H1 (cell line): ENCODE measurements around the gene GDPGP1. TPM values are rescaled to one million over a fixed set of nuclear protein-coding genes. Genes with fewer than 3 reads are reported as not detected.
A peak's percentile ranks its signal among the peaks of the same experiment; 100 is the strongest.

ENCODE experiments used
- CTCF ChIA-PET: fragments of 300-600 bp; sonication (Branson Sonifier 250); formaldehyde crosslinking; loops from one replicate; lab custom pipeline; 2021; ENCODE audit not compliant: partially characterized antibody; lab: Charles Lee
- POLR2A ChIA-PET: fragments of 300-600 bp; sonication (Branson Sonifier 250); formaldehyde crosslinking; loops from one replicate; lab custom pipeline; 2021; ENCODE audit warnings: inconsistent platforms; ENCODE audit not compliant: partially characterized antibody; lab: Charles Lee
- DNase-seq, 2 experiments: peaks; one replicate each; pipeline versions ENCODE4 v3.0.0 to v3.0.0-alpha.2; 2010 to 2022; ENCODE audit warnings: low spot score in 2 of 2, low read depth in 1 of 2, mixed read lengths in 1 of 2
- FAIRE-seq: peaks from 2 replicates; lab custom pipeline; 2011; peaks lifted over from hg19 to GRCh38; lab: Jason Lieb, UNC
- H2AFZ ChIP-seq: 2 replicates; pipeline ENCODE4 v1.8.1; 2012; ENCODE audit warnings: low read length, inconsistent platforms
- H2AK5ac ChIP-seq: 2 replicates; pipeline ENCODE4 v1.6.1; 2013; ENCODE audit warnings: low read depth, low read length
- H2BK120ac ChIP-seq: replicated peaks from 2 replicates; pipeline ENCODE3; 2013; ENCODE audit warnings: low read depth, low read length, inconsistent platforms
- H2BK12ac ChIP-seq: 2 replicates; pipeline ENCODE4 v1.6.1; 2013; ENCODE audit warnings: low read depth, low read length
- H2BK15ac ChIP-seq: 2 replicates; pipeline ENCODE4 v1.6.1; 2013; ENCODE audit warnings: low read length
- H2BK20ac ChIP-seq: 2 replicates; pipeline ENCODE4 v1.6.1; 2013; ENCODE audit warnings: low read length
- H2BK5ac ChIP-seq: 2 replicates; pipeline ENCODE4 v1.6.1; 2013; ENCODE audit warnings: low read depth, low read length
- H3K14ac ChIP-seq: 2 replicates; pipeline ENCODE4 v1.6.1; 2013; ENCODE audit warnings: inconsistent platforms; ENCODE audit not compliant: insufficient read length
- H3K18ac ChIP-seq: 2 replicates; pipeline ENCODE4 v1.6.1; 2013; ENCODE audit warnings: low read length; ENCODE audit errors: extremely low read depth
- H3K23ac ChIP-seq: 2 replicates; pipeline ENCODE4 v1.6.1; 2013; ENCODE audit warnings: inconsistent platforms; ENCODE audit not compliant: insufficient read length
- H3K23me2 ChIP-seq: 2 replicates; pipeline ENCODE4 v1.6.1; 2013; ENCODE audit warnings: low read depth, low read length
- H3K27ac ChIP-seq: 2 replicates; pipeline ENCODE4 v1.6.1; 2011; ENCODE audit warnings: low read depth, low read length, inconsistent platforms
- H3K27me3 ChIP-seq, 4 experiments: replicated peaks in 1 of 4; 1 replicate in 1 of 4; 2 replicates in 3 of 4; pipeline versions ENCODE4 v1.6.1 to v1.8.1; 2011 to 2013; ENCODE audit warnings: low read length in 3 of 4, mild to moderate bottlenecking in 3 of 4, inconsistent platforms in 2 of 4, mixed read lengths in 2 of 4, moderate library complexity in 1 of 4; ENCODE audit not compliant: control insufficient read depth in 3 of 4, insufficient read depth in 3 of 4; ENCODE audit errors: extremely low read depth in 1 of 4
- H3K36me3 ChIP-seq, 4 experiments: 2 replicates each; pipeline versions ENCODE4 v1.6.1 to v1.8.1; 2011 to 2013; ENCODE audit warnings: mild to moderate bottlenecking in 4 of 4, low read length in 3 of 4, moderate library complexity in 2 of 4, control low read depth in 1 of 4, inconsistent platforms in 1 of 4; ENCODE audit not compliant: insufficient read depth in 4 of 4, control insufficient read depth in 2 of 4
- H3K4ac ChIP-seq: replicated peaks from 2 replicates; pipeline ENCODE3; 2013; ENCODE audit warnings: low read length, low read depth, mixed read lengths, inconsistent platforms; ENCODE audit not compliant: insufficient read length
- H3K4me1 ChIP-seq, 4 experiments: replicated peaks in 1 of 4; 1 replicate in 1 of 4; 2 replicates in 3 of 4; pipeline versions ENCODE4 v1.6.1 to v1.8.1; 2011 to 2013; ENCODE audit warnings: low read length in 3 of 4, inconsistent platforms in 2 of 4, mixed read lengths in 1 of 4; ENCODE audit not compliant: insufficient read depth in 4 of 4, control insufficient read depth in 3 of 4
- H3K4me2 ChIP-seq, 2 experiments: 2 replicates each; pipeline versions ENCODE4 v1.6.1 to v1.8.1; 2011 to 2013; ENCODE audit warnings: low read depth in 2 of 2, low read length in 2 of 2, control low read depth in 1 of 2, inconsistent platforms in 1 of 2, mild to moderate bottlenecking in 1 of 2; ENCODE audit not compliant: insufficient read depth in 1 of 2
- H3K4me3 ChIP-seq, 4 experiments: fragments of 200-600, 300-600 bp in 1 of 4; sonication (generic), shearing (Covaris generic), sonication (Bioruptor Twin) in 1 of 4; 2 replicates each; pipeline versions ENCODE4 v1.5.1 to v1.8.1; 2011 to 2016; ENCODE audit warnings: low read length in 4 of 4, low read depth in 3 of 4, control low read depth in 2 of 4, inconsistent platforms in 2 of 4, mild to moderate bottlenecking in 2 of 4, mixed read lengths in 1 of 4, moderate library complexity in 1 of 4; ENCODE audit not compliant: insufficient read depth in 2 of 4; ENCODE audit errors: extremely low read depth in 1 of 4
- H3K56ac ChIP-seq: replicated peaks from 2 replicates; pipeline ENCODE3; 2013; ENCODE audit warnings: low read depth, mild to moderate bottlenecking, mixed read lengths, low read length, inconsistent platforms; ENCODE audit not compliant: insufficient read length
- H3K79me1 ChIP-seq: 2 replicates; pipeline ENCODE4 v1.6.1; 2013; ENCODE audit warnings: low read depth, low read length, control low read depth
- H3K79me2 ChIP-seq, 2 experiments: 2 replicates each; pipeline versions ENCODE4 v1.6.1 to v1.8.1; 2012 to 2013; ENCODE audit warnings: low read length in 2 of 2, mild to moderate bottlenecking in 2 of 2, inconsistent platforms in 1 of 2; ENCODE audit not compliant: insufficient read depth in 2 of 2, control insufficient read depth in 1 of 2
- H3K9ac ChIP-seq, 4 experiments: replicated peaks in 1 of 4; 1 replicate in 1 of 4; 2 replicates in 3 of 4; pipeline versions ENCODE4 v1.6.1 to v1.8.1; 2011 to 2013; ENCODE audit warnings: low read depth in 3 of 4, low read length in 3 of 4, control low read depth in 2 of 4, mild to moderate bottlenecking in 2 of 4, moderate library complexity in 2 of 4, inconsistent platforms in 1 of 4; ENCODE audit errors: extremely low read depth in 1 of 4
- H3K9me3 ChIP-seq, 2 experiments: 2 replicates each; pipeline versions ENCODE4 v1.6.1 to v1.8.1; 2012 to 2013; ENCODE audit warnings: mild to moderate bottlenecking in 2 of 2, moderate library complexity in 2 of 2, control low read depth in 1 of 2, inconsistent platforms in 1 of 2, low read depth in 1 of 2, low read length in 1 of 2, mixed read lengths in 1 of 2; ENCODE audit not compliant: insufficient read depth in 2 of 2
- H4K20me1 ChIP-seq, 2 experiments: replicated peaks in 1 of 2; 2 replicates each; pipeline versions ENCODE3 to v1.8.1; 2011 to 2013; ENCODE audit warnings: inconsistent platforms in 2 of 2, low read length in 2 of 2, mild to moderate bottlenecking in 1 of 2; ENCODE audit not compliant: insufficient read depth in 2 of 2, control insufficient read depth in 1 of 2
- H4K5ac ChIP-seq: 2 replicates; pipeline ENCODE4 v1.6.1; 2013; ENCODE audit warnings: low read length, low read depth, mixed read lengths, inconsistent platforms; ENCODE audit not compliant: insufficient read length
- H4K8ac ChIP-seq: 2 replicates; pipeline ENCODE4 v1.8.0; 2013; ENCODE audit warnings: mild to moderate bottlenecking, moderate library complexity, low read length, inconsistent platforms; ENCODE audit not compliant: insufficient read depth; ENCODE audit errors: extremely low read depth
- H4K91ac ChIP-seq: replicated peaks from 2 replicates; pipeline ENCODE3; 2013; ENCODE audit warnings: low read length, mixed read lengths, inconsistent platforms; ENCODE audit not compliant: insufficient read length
- GABPA ChIP-seq: IDR thresholded peaks from 2 replicates; pipeline ENCODE4 v1.6.1; 2011; ENCODE audit warnings: mild to moderate bottlenecking, low read length, moderate library complexity, borderline replicate concordance; ENCODE audit not compliant: insufficient read depth
- JUND ChIP-seq: IDR thresholded peaks from 2 replicates; pipeline ENCODE4 v1.6.1; 2011; ENCODE audit warnings: mild to moderate bottlenecking, improper control_type of control experiment, low read length
- KDM4A ChIP-seq: IDR thresholded peaks from one replicate; pipeline ENCODE4 v1.7.1; 2012; ENCODE audit warnings: low read depth, mild to moderate bottlenecking, moderate library complexity, low read length, inconsistent platforms; ENCODE audit not compliant: severe bottlenecking
- PHF8 ChIP-seq: fragments of 200-600 bp; sonication (generic); conservative IDR thresholded peaks from 2 replicates; pipeline ENCODE4 v1.7.1; 2012; ENCODE audit warnings: low read depth, mild to moderate bottlenecking, inconsistent platforms, low read length, moderate library complexity
- SIN3A ChIP-seq, 2 experiments: IDR thresholded peaks in 1 of 2; conservative IDR thresholded peaks in 1 of 2; 2 replicates each; pipeline ENCODE4 v1.6.1; 2011 to 2012; ENCODE audit warnings: low read length in 2 of 2, improper control_type of control experiment in 1 of 2, low read depth in 1 of 2, mild to moderate bottlenecking in 1 of 2
- SP1 ChIP-seq: IDR thresholded peaks from 2 replicates; pipeline ENCODE4 v1.6.1; 2011; ENCODE audit warnings: low read depth, low read length
- WGBS, 2 experiments: shearing (Covaris generic) in 1 of 2; methylation state at CpG; one replicate each; pipeline versions ENCODE4 v1.1.6 to v1.1.7; 2013 to 2015; ENCODE audit warnings: low lambda C conversion rate in 2 of 2, mixed read lengths in 2 of 2, inconsistent platforms in 1 of 2, low coverage in 1 of 2, missing lambda C conversion rate in 1 of 2; ENCODE audit not compliant: insufficient replicate concordance in 2 of 2, insufficient coverage in 1 of 2, insufficient read length in 1 of 2; ENCODE audit errors: extremely low coverage in 1 of 2, missing lambda C conversion rate in 1 of 2; 5-methylcytosine and 5-hydroxymethylcytosine counted together
- polyA plus RNA-seq, 7 experiments: library from polyadenylated mRNA; depleted of rRNA in 3 of 7; stranded (reverse) in 5 of 7; unstranded in 2 of 7; fragments of >200 nt in 5 of 7; fragments of 200-250 nt in 2 of 7; gene quantifications; 1 replicate in 5 of 7; 2 replicates in 1 of 7; 4 replicates in 1 of 7; pipeline versions ENCODE4 v1.2.1 to v1.2.3, GENCODE V29; 2011 to 2013; ENCODE audit warnings: missing spikeins in 2 of 7, mixed read lengths in 2 of 7
- total RNA-seq: library from RNA; stranded (reverse); fragmentation: NEBNext Ultra II Directional; extraction: Animal tissue kit (Norgen Biotek cat#: 25700); gene quantifications from 2 replicates; pipeline ENCODE4 v1.2.1, GENCODE V29; 2021

Gene GDPGP1
- total and polyA plus RNA-seq, 2 of the 8 experiments (the other 6 are each of a cell fraction or from before 2014, with no cell fraction given) = 1.8 to 5.6 TPM

- no peak for DNase-seq
These were observed 53.1 kb downstream of the GDPGP1 start for GRCh38 chr15:90287101-90287500.

More at GRCh38 chr15:90287101-90287500, 53.1 kb downstream of the GDPGP1 start:
- Histone ChIP-seq H3K36me3 (no peaks in the 10 kb centered on the region), H3K23ac (no peak overlapping the region), H3K14ac (no peak overlapping the region), H3K4ac (no peak overlapping the region), H2BK120ac (no peak overlapping the region), H3K79me2 (no peaks in the 10 kb centered on the region), H3K9ac (no peak overlapping the region), H3K27ac (no peak overlapping the region), H2BK20ac (no peak overlapping the region), H2AK5ac (no peak overlapping the region), H3K79me1 (no peaks in the 10 kb centered on the region), H4K5ac (no peak overlapping the region), H2BK15ac (no peak overlapping the region), H4K20me1 (no peaks in the 10 kb centered on the region), H3K4me2 (peak overlapping the region in 1 of 2 experiments; percentile 33; a peak in 2 of 4 replicates), H2AFZ (no peak overlapping the region), H3K56ac (no peak overlapping the region), H2BK5ac (no peak overlapping the region), H3K27me3 (no peaks in the 10 kb centered on the region), H3K4me3 (no peak overlapping the region), H3K18ac (no peak overlapping the region), H4K91ac (no peak overlapping the region), H3K4me1 (peaks cover 0 to 3% (median 1%) of the 10 kb centered on the region in 4 experiments; a peak in 3 of 7 replicates), H3K23me2 (no peaks in the 10 kb centered on the region), H3K9me3 (no peaks in the 10 kb centered on the region), H4K8ac (no peak overlapping the region), H2BK12ac (no peak overlapping the region)
- POLR2A ChIA-PET = no interaction called here
- CTCF ChIA-PET = interaction anchor here (0.6 to 1.8 kb wide), 21 partner anchors 10 to 781 kb away, joined by 3 to 8 read pairs (median 3); no protein-coding TSS in a partner anchor
- TF ChIP-seq PHF8 = no peak
- no peak for TF ChIP-seq SIN3A (conservative IDR thresholded peaks at IDR 0.05 in 1 of 2, IDR thresholded peaks at IDR 0.05 in 1 of 2; ENCODE audit: low read depth in 1 of 2, low read length in 2 of 2)
- no peak for TF ChIP-seq GABPA
- TF ChIP-seq SP1 = no peak
- no peak for TF ChIP-seq KDM4A
- no peak for TF ChIP-seq JUND
- 49% methylated on average over 5 of the region's 5 CpGs; no CpG with 5 or more reads in 1 of the 2 experiments for WGBS, 2 experiments
- FAIRE-seq = no peak
